Activated CD4-positive, alpha-beta T cell treated with anti-CD3 and anti-CD28 coated beads for 36 hours (primary cell): ENCODE measurements around the gene AKAP14. TPM values are rescaled to one million over a fixed set of nuclear protein-coding genes. Genes with fewer than 3 reads are reported as not detected.
"Not testable (repeated sequence)": the region's sequence is repeated elsewhere in the genome, so short reads cannot be mapped to it uniquely, and the experiment has no call there.

Source experiments
- ATAC-seq: fragments of 200-7000 bp; cut with Tn5 transposase; one replicate; pipeline ENCODE4 v1.10.0; 2021; ENCODE audit warnings: mild to moderate bottlenecking, moderate library complexity
- CTCF ChIA-PET: fragments of 350-600 bp; sonication (Branson Sonifier 250); formaldehyde crosslinking; loops from one replicate; lab custom pipeline; 2021; ENCODE audit warnings: antibody characterized with exemption; lab: Charles Lee
- POLR2A ChIA-PET: fragments of 350-600 bp; sonication (Branson Sonifier 250); formaldehyde crosslinking; loops from one replicate; lab custom pipeline; 2021; ENCODE audit warnings: antibody characterized with exemption, inconsistent platforms; lab: Charles Lee
- DNase-seq: peaks from one replicate; pipeline ENCODE4 v3.0.0-alpha.2; 2020
- H3K27ac Mint-ChIP-seq: one replicate; pipeline ENCODE4 v1.8.0; 2021; ENCODE audit warnings: mixed read lengths
- H3K27me3 Mint-ChIP-seq: one replicate; pipeline ENCODE4 v1.8.0; 2021; ENCODE audit warnings: mixed read lengths
- H3K36me3 Mint-ChIP-seq: one replicate; pipeline ENCODE4 v1.8.0; 2021; ENCODE audit warnings: low read depth, mixed read lengths
- H3K4me1 Mint-ChIP-seq: one replicate; pipeline ENCODE4 v1.8.0; 2021; ENCODE audit warnings: mixed read lengths
- H3K4me3 Mint-ChIP-seq: one replicate; pipeline ENCODE4 v1.8.0; 2021; ENCODE audit warnings: mild to moderate bottlenecking, moderate library complexity, mixed read lengths
- H3K9me3 Mint-ChIP-seq: one replicate; pipeline ENCODE4 v1.8.0; 2021; ENCODE audit warnings: low read depth, mixed read lengths
- intact Hi-C, 2 experiments: fragments of 100-400 bp; cut with DNase I in 1 of 2; cut with micrococcal nuclease in 1 of 2; formaldehyde crosslinking; loops; one replicate each; pipeline versions ENCODE4 v1.14.2 to v1.15.1; 2022 to 2024; cut with DNase I, micrococcal nuclease
- total RNA-seq, 2 experiments: library from RNA; stranded (reverse); gene quantifications; one replicate each; pipeline ENCODE4 v1.2.3, GENCODE V29; 2021

The AKAP14 gene
- total RNA-seq, 2 experiments from 2014 or later: not detected

GRCh38 chrX:119960625-119961024, 64.9 kb downstream of the AKAP14 start:
- peaks cover 10% of the 10 kb centered on the region for H3K4me1 Mint-ChIP-seq
- H3K4me3 Mint-ChIP-seq: no peak overlapping the region
- intact Hi-C loops: no loop called here
- H3K27me3 Mint-ChIP-seq: peaks cover 16% of the 10 kb centered on the region
- no peaks in the 10 kb centered on the region for H3K9me3 Mint-ChIP-seq
- H3K27ac Mint-ChIP-seq: no peak overlapping the region
- DNase-seq: no peak
- no peaks in the 10 kb centered on the region for H3K36me3 Mint-ChIP-seq
- ChIA-PET CTCF (interaction anchor here (1.1 kb wide), 1 partner anchor 23 kb away, joined by 3 read pairs; no protein-coding TSS in a partner anchor), POLR2A (no interaction called here)
- no peak for ATAC-seq

DNA sequence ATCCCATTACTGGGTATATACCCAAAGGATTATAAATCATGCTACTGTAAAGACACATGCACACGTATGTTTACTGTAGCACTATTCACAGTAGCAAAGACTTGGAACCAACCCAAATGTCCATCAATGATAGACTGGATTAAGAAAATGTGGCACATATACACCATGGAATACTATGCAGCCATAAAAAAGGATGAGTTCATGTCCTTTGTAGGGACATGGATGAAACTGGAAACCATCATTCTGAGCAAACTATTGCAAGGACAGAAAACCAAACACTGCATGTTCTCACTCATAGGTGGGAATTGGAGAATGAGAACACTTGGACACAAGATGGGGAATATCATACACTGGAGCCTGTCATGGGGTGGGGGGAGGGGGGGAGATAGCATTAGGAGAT, 71.1 kb downstream of the AKAP14 start:
- H3K27ac Mint-ChIP-seq, H3K4me3 Mint-ChIP-seq, ATAC-seq, H3K4me1 Mint-ChIP-seq, H3K27me3 Mint-ChIP-seq, CTCF ChIA-PET, intact Hi-C loops, DNase-seq, POLR2A ChIA-PET, H3K9me3 Mint-ChIP-seq, H3K36me3 Mint-ChIP-seq: not testable (repeated sequence)

Other genes with a start within 250 kb of the AKAP14 start
- 100 to 1,000 TPM; 183 to 233 TPM for gene SEPTIN6, start 202.7 kb upstream of the AKAP14 start, total RNA-seq
- under 1 TPM; 0.11 to 0.30 TPM for gene SOWAHD, start 137.3 kb upstream of the AKAP14 start, total RNA-seq
- gene RPL39, start 104.3 kb upstream of the AKAP14 start, total RNA-seq: 1,000 to 10,000 TPM; 1,382 to 2,556 TPM
- gene UPF3B, start 42.9 kb upstream of the AKAP14 start, total RNA-seq: 10 to 100 TPM; 18.1 to 21.3 TPM
- 10 to 100 TPM; 26.9 to 29.9 TPM for gene RNF113A, start 24.2 kb upstream of the AKAP14 start, total RNA-seq
- gene NDUFA1, start 24.1 kb upstream of the AKAP14 start, total RNA-seq: 100 to 1,000 TPM in 1 of 2 experiments, 10 to 100 TPM in 1; 37.6 to 101 TPM
- 10 to 100 TPM; 11.8 to 12.2 TPM for gene NKAP, start 47.9 kb downstream of the AKAP14 start, total RNA-seq
- not detected for gene RHOXF2B, start 181.8 kb downstream of the AKAP14 start, total RNA-seq
- not detected for gene RHOXF1, start 220.0 kb downstream of the AKAP14 start, total RNA-seq